Neural progenitor cell (in vitro differentiated cells): ENCODE measurements around the gene SLC15A4.

Source experiments
- EZH2 ChIP-seq: fragments of 200-600 bp; sonication (generic); IDR thresholded peaks from 2 replicates; pipeline ENCODE4 v1.6.1; 2017; ENCODE audit warnings: antibody characterized with exemption, mild to moderate bottlenecking, moderate library complexity
- EZH2phosphoT487 ChIP-seq: fragments of 200-600 bp; sonication (generic); IDR thresholded peaks from 2 replicates; pipeline ENCODE4 v1.6.1; 2017; ENCODE audit warnings: antibody characterized with exemption
- TF ChIP-seq, protein P1 (sequence below): fragments of 200-600 bp; sonication (generic); IDR thresholded peaks from 2 replicates; pipeline ENCODE4 v1.5.1; 2017; ENCODE audit warnings: antibody characterized with exemption, mild to moderate bottlenecking

DNA sequence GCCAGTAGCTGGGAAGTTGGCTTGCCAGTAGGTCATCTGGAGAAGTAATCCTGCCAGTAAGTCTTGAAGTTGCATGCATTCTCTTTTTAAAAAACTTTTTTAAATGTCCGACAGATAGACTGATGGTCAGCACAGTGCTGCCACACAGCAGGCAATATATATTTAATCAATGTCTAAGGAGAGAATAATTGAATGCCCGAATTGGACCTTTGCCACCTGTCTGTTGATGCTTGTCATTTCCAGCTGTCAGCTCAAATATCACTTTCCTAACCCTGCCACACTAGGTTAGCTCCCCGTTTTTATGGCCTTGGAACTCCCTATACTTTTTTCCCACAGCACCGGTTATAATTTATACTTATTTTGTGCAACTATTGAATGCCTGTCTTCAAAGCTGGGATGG, 2.1 kb upstream of the SLC15A4 start:
- TF ChIP-seq EZH2 (no peak), EZH2phosphoT487 (no peak)
- TF ChIP-seq, protein P1, sequence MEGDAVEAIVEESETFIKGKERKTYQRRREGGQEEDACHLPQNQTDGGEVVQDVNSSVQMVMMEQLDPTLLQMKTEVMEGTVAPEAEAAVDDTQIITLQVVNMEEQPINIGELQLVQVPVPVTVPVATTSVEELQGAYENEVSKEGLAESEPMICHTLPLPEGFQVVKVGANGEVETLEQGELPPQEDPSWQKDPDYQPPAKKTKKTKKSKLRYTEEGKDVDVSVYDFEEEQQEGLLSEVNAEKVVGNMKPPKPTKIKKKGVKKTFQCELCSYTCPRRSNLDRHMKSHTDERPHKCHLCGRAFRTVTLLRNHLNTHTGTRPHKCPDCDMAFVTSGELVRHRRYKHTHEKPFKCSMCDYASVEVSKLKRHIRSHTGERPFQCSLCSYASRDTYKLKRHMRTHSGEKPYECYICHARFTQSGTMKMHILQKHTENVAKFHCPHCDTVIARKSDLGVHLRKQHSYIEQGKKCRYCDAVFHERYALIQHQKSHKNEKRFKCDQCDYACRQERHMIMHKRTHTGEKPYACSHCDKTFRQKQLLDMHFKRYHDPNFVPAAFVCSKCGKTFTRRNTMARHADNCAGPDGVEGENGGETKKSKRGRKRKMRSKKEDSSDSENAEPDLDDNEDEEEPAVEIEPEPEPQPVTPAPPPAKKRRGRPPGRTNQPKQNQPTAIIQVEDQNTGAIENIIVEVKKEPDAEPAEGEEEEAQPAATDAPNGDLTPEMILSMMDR = no peak
